NCI-H526 (cell line): Measurements from ENCODE around the gene MBL2.
A peak's percentile ranks its signal among the peaks of the same experiment; 100 is the strongest.

Experiments used
- DNase-seq, 2 experiments: peaks; one replicate each; lab custom pipeline; 2025; lab: John Stamatoyannopoulos, UW

MBL2 gene

DNA sequence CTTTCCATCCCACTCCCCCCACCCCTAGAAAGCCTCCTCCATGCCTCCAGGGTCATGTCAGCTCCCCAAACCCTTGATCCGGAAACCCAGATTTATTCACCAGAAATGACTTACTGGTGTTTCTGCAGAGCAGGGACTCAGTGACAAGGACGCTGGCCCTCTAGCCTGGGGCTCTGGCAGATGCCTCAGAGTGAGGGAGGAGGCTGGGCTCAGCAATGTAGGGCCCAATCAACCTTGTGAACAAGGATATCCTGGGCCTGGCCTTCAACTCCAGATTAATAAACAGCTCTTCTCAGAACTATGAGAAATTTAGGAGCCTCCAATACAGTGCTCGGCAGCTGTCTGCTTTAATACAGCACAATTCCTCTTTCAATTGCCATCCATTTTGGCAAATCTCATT, at the start of gene MBL2:
Gene MBL2 (minus strand): TSS at position 162 of the 400 bp plus-strand sequence. CDS start 1,149 bp downstream, outside the sequence.
- DNase-seq: no peak

DNA sequence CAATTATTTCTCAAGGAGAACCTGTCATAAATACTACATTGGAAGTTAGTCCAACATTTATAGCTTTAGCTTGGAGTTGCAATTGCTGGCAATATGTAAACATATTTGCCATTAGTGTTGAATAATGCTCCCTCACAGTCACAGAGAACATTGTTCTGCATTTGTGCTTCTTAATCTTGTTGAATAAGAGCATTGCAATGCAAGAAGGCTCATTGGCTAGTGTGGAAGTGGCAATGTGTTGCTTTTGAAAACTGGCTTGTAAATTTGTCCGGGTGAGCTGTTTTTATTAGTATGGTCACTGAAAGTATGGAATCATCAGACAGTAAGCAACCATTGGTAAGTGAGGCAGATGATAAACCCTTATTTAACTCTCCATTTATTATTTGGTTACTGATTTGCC, 47.7 kb upstream of the MBL2 start:
- no peak for DNase-seq

DNA sequence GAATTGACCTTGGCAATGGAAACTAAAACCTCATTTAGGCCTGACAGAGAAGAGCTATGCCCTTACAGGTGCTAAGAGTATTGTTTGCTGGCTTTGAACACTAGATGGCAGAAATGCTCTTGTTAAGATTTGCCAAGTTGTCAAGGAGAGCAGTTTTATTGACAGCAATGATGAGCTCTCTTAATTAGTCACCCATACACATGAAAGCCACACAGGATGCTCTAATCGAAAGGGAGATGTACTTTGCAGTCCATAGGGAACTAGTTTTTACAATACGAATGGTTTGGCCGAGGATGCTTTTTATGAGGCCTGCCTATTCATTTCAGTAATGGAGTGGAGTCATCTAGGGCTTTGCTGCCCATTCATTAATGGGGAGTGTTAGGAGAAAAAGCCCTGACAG, 45.4 kb upstream of the MBL2 start:
- peak in 1 of 2 experiments; percentile 17 for DNase-seq

DNA sequence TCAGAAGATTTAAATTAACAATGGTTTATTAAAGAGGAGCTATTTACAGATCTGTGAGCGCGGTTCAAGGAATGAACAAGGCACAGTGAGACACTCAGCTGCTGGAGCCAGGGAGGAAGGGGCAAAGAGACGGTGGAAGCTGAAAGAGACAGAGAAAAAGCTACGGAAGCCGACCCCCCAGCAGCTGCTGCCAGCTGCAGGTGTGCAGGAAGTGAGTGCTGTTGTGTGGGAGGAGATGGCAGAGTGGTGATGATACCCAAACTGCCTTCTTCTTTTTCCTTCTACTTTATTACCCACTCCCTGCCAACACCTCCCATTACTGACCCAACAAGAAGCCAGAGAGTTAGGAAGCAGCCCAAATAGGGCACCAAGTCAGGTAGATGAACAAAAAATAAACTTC, 41.9 kb upstream of the MBL2 start:
- no peak for DNase-seq

DNA sequence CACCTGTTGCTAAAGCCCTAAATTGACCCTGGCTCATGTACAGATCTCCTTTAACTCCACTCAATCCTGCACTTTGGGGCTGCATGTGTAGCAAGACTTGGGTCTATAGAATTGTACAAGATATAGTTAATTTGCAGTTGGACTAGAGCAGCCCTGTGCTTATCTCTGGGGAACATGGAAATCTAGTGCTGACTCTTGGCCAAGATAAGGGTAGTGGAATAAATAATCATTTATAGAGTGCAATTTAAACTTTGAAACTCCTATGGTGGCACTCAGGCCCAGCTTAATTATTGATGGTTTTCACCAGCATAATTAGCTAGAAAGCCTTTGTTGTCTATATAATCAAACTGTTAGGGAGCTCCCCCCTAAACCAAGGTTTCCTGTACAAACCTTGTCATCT, 39.2 kb upstream of the MBL2 start:
- no peak for DNase-seq

DNA sequence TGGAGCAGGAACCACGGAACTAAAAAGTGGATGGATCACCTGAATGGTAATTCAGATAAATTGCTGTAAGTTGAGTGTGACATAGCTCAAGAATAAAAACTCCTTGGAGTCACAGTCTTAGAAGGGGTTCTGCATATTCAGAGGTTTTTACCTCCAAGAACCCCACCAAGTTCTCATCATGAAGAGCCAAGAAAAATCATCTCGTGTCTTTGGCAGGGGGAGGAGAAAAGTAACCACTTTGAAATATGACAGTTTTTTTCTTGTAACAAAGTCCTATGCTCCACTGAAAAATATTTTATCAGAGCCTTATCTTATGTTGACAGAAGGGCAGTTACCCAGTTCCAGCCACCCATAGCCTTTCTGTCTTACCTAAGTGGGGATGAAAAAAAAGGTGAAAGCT, 38.2 kb upstream of the MBL2 start:
- DNase-seq: no peak

DNA sequence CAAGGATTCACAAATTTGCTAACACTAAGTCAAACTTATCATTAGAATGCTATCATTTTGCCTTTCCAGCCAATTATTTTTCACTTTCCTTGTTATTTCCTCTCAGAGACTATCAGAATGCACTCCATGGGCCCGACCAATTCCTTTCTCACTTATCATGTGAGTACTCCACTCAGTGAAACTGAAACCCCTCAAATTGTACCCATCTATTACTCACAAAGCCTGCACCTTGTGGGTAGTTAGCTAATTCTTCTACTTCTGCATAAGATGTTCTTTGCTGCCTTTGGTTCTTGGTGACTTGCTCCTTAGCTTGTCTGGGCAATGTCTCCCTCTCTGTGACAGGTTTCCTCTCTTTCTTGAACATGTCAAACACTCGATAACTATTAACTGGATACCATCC, 35.2 kb upstream of the MBL2 start:
- DNase-seq: no peak

DNA sequence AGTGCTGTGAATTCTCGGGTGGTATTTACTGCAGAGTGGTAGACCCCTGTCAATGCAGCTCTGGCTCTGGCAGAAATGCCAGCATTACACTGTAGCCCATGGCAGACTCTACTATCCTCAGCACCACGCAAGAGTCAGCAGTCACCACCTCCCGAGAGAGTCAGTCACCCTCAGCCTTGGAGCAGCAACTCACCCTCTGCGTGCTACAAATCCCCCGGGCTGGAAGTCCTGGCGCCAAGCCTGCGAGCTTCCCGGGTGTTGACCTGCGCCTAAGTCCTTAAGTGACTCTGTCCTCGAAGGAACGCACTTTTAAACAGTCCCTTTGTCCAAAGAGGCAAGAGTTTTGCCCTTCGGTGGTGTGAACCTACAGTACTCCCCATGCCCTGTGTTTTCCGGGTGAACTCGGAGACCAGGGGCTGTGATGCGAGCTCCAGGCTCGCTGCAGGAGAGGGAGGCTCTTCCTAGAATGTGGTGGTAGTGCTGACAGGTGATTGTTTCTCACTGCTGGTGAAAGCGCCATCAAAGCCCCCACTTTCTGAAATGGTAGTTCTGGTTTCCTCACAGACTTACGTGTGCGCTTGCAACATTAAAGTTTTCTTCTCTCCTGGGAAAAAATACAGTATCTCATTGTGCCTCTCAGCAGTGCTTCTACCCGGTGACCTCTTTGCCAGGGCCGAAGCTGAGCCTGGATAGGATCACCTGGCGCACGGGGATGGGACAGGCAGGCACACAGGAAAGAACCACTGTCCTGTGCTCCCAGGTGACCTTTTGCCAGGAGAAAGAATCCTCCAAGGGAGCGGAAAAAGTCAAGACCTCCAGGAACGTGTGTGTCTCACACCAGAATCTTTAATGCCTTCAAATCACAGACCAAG, 33.1 kb upstream of the MBL2 start:
- DNase-seq: no peak

DNA sequence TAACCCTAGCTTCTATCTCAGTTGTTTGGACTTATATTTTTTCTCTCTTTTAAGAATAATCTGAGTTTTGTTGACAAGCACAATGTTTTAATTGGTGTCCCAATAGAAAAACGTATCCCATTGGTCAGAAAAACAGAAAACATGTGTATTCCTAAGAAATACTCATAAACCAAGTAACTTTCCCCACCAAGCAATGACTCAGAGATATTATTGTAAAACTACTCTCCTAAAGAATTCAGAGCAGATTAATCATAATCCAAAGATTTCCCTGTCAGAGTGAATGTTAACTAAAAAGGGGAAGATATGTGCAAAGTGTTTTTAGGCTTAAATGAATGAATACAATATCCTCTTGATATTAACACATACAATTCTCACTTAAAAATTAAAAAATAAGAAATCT, 29.4 kb upstream of the MBL2 start:
- no peak for DNase-seq

DNA sequence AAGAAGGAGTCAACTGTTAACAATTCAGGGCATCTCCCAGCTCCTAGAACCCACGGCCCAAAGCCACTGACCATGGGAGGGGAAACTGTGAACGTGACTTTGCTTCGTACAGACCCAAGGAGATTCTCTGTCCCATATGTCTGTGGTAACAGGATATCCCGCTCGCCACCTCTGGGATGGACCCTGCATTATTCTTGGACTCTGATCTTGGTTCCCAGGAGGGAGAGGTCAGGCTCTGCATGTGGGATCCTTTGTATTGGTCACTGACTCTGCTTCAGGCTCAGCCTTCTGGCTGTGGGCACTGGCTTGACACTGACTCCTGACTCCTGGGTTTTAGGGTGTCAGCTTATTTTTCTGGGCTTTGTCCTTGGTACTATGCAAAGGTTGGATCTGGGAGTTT, 13.5 kb upstream of the MBL2 start:
- no peak for DNase-seq

DNA sequence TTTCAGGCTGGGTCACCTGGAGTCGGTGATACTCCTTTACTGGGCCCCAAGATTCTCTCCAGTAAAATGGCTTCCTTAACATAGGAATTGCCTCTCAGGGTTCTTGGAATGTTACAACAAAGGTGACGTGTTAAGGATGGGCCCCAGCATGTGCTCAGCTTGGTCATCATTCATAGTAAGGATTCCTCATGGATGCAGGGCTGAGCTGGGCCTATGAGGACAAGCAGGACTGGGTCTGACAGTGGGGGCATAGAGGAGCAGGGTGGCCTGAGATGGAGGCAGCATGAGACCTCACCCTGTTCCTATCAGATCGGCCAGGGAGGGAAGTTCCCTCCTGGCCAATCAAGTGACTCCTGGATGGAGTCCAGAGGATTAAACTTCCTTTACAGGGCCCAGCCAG, 12.8 kb upstream of the MBL2 start:
- no peak for DNase-seq

DNA sequence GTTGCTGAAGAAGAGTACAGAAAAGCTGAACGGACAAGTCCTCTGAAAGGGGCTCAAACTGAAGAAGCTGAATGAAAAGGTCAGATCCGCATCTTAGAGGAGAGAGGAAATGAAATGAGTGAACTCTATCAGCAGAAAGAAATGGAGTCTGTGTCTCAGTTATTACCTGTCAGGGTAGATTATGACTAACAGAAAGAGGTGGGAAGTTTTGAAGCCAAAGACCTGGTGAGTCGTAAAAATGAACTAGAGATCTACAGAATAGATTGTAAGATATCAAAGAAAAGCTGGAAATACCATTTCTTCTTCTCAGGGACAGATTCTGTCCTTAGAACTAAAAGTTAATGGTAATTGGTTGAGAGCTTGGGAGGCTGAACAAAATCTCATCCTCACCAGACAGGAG, 11.1 kb upstream of the MBL2 start:
- DNase-seq: no peak

DNA sequence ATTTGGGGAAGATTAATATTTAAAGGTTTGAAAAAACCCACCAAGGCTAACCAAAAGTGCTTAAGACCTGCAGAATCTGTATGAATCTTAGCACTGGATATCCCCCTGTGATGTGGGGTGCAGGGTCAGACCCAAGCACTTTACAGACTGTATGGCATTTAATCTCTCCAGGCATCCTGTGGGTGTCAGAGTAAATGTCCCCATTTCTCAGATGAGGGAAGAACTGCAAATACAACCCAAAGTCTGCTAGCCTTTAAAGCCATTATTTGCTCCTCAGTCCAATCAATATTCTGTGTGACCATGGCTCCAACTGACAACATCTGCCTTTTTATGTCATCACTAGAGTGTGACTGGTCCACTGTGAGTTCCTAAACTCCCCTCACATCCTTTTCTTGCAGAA, 10.0 kb upstream of the MBL2 start:
- DNase-seq: no peak

DNA sequence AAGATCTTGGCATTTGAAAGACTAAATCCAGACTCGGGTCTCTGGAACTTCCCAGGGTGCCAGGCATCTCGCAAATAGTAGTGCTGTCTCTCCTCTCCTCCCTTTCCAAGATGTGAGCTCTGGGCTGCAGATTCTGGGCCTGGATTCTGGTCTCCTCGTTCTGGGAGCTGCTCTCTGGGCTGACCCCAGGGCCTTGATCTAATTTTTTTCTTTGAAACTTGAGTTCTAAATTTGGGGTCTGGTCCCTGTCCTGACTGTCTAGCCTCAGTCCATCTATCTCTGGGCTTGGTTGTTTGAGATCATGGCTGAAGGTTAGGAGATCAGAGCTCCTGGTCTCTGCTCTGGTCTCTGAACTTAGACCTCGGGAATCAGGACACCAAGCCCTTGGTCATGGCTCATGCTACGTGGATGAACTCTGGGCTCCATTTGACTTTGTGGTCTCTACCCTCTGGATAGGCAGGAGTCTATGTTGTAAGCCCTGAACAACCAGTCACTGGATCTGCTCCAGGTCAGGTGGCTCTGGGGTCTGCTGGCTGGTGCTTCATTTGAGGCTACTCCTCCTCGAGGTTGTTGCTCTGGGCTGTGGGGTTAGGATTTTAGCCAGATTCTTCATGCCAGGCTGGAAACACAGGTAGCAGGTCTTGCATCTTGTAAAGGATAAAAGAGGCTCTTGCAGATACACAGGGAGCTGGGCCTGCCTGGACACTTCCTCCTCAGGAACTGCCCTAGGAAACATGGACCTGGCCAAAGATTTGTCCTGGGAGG, 8.0 kb upstream of the MBL2 start:
- DNase-seq: no peak

DNA sequence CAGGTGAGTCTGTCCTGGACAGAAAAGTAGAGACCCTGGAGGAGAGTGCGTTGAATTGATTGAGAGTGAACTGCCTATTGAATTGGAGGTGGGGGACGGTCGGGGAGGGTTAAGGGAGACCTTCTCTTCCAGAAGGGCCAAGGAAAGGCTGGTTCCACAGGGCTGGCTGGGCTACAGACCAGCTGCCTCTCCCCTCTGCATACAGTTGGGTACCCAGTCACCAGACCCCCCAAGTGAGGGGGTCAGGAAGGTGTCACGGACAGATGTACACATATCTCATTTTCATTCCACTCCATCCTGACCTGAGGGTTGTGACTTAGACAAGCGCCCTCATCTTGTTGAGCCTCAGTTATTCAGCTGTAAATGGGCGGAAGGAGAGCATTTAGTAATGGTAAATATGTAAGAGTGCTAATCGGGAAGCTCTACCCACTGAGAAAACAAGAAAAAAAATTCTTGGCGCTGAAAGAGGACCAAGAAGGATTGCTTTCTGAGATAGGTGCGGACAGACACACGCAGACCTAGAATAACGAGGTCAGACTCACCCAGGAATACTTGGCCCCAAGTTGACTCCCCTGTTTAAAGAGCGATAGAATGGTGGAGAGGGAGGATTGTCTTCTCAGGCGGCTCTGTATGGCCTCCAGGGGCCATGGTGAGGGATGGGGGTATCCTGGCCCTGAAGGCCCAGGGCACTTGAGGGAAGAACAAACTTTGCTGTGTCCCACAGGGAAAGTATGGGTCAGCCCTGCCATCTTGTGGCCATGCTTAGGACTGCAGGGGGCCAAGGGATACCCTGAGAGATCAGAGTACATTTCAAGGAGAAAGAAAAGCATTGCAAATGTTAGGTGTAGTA, 7.2 kb upstream of the MBL2 start:
- peak in 1 of 2 experiments; percentile 31 for DNase-seq

DNA sequence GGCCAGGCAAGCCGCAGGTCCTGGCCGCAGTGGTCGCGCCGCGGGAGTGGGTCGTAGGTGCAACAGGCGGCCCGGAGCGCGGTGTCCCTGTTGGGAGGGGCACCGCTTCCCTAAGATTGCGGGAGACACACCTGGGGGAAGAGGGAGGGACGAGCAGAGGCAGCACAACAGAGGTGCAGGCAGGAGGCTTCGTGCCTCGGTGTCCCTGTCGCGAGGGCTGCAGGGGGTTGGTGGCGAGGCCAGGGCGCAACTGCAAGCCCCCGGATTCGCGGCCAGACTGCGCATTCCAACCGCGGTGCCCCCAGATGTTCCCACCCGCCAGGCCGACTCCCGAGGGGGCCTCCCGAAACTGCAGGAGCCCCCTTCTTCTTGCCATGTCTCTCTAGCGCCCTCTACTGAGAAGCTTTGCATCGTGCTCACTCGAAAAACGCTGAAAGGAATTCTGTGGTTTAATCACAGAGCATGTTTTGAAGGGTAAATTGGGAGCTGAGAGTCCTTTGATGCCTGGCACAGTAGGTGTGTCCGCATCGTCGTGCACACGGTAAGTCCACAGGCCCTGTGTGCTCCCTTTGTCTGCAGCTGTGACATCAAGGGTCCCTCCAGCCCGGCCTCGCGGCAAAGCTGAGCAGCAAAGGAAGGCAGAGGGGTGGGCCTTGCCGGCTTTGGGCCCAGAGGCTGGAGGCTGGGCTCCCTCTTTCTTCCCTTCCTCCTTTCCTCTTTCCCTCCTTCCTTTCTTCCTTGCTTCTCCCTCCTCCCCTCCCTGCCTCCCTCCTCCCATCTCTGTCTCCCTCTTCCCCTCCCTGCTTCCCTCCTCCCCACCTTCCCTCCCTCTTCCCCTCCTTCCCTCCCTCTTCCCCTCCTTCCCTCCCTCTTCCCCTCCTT, 6.2 kb upstream of the MBL2 start:
- peak in 1 of 2 experiments; percentile 1 for DNase-seq

DNA sequence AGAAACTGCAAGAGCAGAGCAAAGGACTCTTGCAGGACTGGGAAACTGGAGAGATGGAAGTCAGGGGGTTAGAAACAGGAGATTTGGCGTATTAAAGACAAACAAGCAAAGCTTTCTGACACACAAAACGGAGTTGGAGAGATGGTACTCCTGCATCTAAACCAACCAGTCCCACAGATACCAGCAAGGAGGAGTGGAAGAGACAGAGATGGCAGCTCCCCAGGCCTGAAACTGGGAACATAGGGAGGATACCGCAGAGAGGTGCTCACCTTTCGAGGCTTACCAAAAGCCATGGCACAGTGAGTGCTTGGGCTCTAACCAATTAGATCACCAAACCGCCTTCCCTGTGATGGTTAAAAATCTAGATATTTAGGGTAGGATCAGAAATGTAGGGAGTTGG, 4.8 kb upstream of the MBL2 start:
- no peak for DNase-seq

DNA sequence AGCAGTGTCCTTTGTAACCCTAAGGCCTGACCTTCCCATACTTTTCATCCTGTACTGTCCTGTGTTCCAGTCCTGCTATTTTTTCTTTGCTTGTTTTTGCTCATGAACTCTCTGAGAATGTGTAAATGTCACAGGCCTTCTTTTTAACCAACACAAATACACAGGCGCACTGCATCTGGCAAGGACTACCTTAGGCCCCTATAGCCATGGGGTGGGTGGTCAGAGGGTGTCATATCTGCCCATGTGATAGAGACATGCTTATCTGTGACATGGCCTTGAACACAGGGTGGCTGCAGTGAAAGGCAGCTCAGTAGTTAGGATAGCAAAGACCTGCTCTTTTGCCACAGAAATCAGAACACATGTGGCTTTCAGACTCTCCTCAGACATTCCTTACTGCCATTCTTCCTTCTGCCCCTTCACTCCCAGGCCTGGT, 3.9 kb upstream of the MBL2 start:
- no peak for DNase-seq

DNA sequence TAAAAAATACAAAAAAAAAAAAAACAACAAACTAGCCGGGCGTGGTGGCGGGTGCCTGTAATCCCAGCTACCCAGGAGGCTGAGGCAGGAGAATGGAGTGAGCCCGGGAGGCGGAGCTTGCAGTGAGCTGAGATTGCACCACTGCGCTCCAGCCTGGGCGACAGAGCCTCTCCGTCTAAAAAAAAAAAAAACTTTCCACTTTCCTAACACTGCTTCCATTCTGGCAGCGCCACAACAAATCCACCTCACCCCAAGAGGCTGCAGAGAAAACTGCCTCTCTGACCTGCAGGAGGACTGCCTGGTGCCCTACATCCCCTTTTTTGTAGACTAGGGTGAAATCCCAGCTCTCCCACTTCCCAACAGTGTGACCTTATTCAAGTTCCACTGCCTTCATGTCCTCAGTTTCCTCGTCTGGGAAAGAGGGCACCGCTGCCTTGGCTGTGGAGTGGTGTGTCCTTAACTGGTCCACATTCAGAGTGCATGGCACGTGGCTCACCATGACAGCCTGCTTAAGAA, 2.6 kb upstream of the MBL2 start:
- DNase-seq: no peak

DNA sequence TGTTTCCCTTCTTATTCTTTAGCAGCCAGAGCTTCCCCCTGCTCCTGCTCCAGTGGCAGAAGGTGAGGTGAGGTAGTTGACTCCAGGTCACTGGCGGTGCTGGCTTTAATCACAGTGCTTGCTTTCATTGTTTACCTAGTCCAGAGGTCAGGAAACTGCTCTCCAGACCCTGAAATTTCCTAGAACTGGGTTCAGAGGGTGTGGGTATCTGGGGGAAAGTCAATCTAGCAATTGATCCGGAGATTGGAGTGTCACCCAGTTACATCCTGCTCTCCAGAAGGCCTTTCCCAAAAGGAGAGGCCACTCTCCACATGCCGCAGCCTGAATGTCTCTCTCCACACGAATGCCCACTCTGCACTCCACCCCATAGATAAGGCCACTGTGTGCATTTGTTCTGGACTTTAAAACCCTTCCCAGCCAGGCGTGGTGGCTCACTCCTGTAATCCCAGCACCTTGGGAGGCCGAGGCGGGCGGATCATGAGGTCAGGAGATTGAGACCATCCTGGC, 2.1 kb upstream of the MBL2 start:
- no peak for DNase-seq

DNA sequence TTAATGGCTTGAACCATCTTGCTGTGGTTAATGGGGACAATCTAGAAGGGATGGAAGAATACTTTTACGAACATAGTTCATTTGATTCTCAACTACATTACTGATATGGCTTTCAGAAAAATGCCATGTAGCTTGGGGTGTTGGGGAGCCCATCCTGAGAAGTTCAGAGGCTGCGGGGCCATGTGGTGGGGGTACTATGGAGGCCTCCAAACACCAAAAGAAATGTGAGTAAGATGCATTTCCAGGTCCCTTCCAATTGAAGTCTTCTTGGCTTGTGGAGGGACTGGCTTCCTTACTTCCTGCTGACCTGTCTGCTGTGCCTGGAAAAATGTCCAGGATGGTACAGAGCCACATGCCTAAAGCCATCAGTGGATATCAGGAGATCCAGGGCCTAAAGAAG, 1.6 kb upstream of the MBL2 start:
- DNase-seq: no peak
